HepG2 (cell line): ENCODE results near the gene NFAT5. TPM values are rescaled to one million over a fixed set of nuclear protein-coding genes. Genes with fewer than 3 reads are reported as not detected.

Source experiments
- CREM ChIP-seq, 2 experiments: sonication (generic) in 1 of 2; formaldehyde crosslinking in 1 of 2; IDR thresholded peaks; 2 replicates each; pipeline versions ENCODE4 v1.4.0 to v1.6.1; 2016 to 2020; ENCODE audit warnings: antibody characterized with exemption in 1 of 2, mild to moderate bottlenecking in 1 of 2, missing genetic modification reagents in 1 of 2
- HHEX ChIP-seq: IDR thresholded peaks from 2 replicates; pipeline ENCODE4 v1.6.1; 2016; ENCODE audit warnings: control low read depth
- ZFP36L2 ChIP-seq: sonication (generic); formaldehyde crosslinking; IDR thresholded peaks from 2 replicates; pipeline ENCODE4 v1.4.0; 2020; ENCODE audit warnings: missing genetic modification reagents
- ZKSCAN8 ChIP-seq: IDR thresholded peaks from 2 replicates; pipeline ENCODE4 v1.6.1; 2016; ENCODE audit warnings: borderline replicate concordance, missing genetic modification reagents, missing compliant biosample characterization
- ZNF256 ChIP-seq: sonication (generic); formaldehyde crosslinking; conservative IDR thresholded peaks from 2 replicates; pipeline ENCODE4 v1.4.0; 2020; ENCODE audit warnings: missing genetic modification reagents
- ZNF761 ChIP-seq: sonication (generic); formaldehyde crosslinking; conservative IDR thresholded peaks from 2 replicates; pipeline ENCODE4 v1.4.0; 2020; ENCODE audit warnings: mild to moderate bottlenecking, missing genetic modification reagents
- polyA plus RNA-seq, 8 experiments: library from polyadenylated mRNA; depleted of rRNA in 3 of 8; stranded (reverse) in 7 of 8; unstranded in 1 of 8; fragments of >200 nt; fragmentation: Illumina TruSeq in 4 of 8; extraction: Trizol in 4 of 8; gene quantifications; 2 replicates each; pipeline versions ENCODE4 v1.2.1 to v1.2.3, GENCODE V29; 2011 to 2016; ENCODE audit warnings: low read depth in 4 of 8, missing spikeins in 1 of 8, mixed read lengths in 1 of 8; ENCODE audit not compliant: insufficient read depth in 1 of 8
- total RNA-seq, 5 experiments: library from RNA; depleted of rRNA; stranded (reverse); fragments of >200 nt; fragmentation: Illumina TruSeq; extraction: Trizol; gene quantifications; 2 replicates each; pipeline ENCODE4 v1.2.3, GENCODE V29; 2016; ENCODE audit warnings: low read depth in 1 of 5
- TF ChIP-seq, protein P1 (sequence below): sonication (generic); formaldehyde crosslinking; IDR thresholded peaks from 2 replicates; pipeline ENCODE4 v1.4.0; 2020; ENCODE audit warnings: missing genetic modification reagents, mild to moderate bottlenecking, borderline replicate concordance
- TF ChIP-seq, protein P2 (sequence below): IDR thresholded peaks from 2 replicates; pipeline ENCODE4 v1.6.1; 2018; ENCODE audit warnings: missing genetic modification reagents
- TF ChIP-seq, protein P3 (sequence below): sonication (generic); formaldehyde crosslinking; IDR thresholded peaks from one replicate; pipeline ENCODE4 v1.5.1; 2020; ENCODE audit warnings: mild to moderate bottlenecking, missing genetic modification reagents; ENCODE audit errors: not compliant biosample characterization
- TF ChIP-seq, protein P4 (sequence below): sonication (generic); formaldehyde crosslinking; IDR thresholded peaks from 2 replicates; pipeline ENCODE4 v1.5.0; 2020; ENCODE audit warnings: missing genetic modification reagents
- TF ChIP-seq, protein P5 (sequence below): sonication (generic); formaldehyde crosslinking; IDR thresholded peaks from 2 replicates; pipeline ENCODE4 v1.4.0; 2020; ENCODE audit warnings: mild to moderate bottlenecking, missing genetic modification reagents, borderline replicate concordance

Gene NFAT5
- total and polyA plus RNA-seq, 2 of the 13 experiments (the other 11 are each of a cell fraction or from before 2014, with no cell fraction given), result 20.5 to 54.3 TPM

DNA sequence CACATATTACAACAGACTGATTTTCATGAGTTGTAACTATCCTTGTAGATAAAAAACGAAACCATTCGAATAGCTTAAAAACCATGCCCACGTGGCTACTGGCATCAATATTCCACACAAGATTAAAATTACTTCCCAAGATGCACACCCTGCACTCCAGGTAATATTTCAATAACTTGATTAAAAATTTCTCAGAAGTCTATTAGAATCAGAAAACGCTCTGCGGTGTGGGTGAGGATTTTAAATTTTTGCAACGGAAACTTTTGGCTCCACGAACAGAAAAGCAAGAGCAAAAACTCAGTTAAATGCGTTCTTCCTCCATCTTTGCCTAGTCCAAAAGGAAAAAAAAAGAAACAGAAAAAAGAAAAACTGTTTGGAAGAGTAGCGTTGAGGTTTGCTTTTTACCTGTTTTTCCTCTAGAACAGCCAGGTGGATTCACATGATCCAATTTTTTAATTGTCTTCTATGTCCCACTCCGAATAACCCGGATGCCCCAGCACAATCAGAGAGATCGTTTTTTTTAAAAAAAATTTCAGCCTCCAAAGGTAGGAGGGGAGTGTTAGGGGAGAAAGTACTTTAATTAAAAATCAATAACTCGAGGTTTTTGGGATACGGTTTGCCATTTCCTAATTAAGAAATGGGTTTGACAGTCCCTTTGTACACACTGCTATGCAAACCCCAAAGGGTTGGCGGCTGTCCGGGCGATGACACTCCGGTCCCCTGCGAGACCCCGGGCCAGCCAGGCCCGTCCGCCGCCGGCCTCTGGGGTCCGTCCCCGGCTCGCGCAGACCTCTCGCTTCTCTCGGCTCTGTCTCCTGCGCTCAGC, 708 bp upstream of the NFAT5 start (continued):
- TF ChIP-seq, protein P1, sequence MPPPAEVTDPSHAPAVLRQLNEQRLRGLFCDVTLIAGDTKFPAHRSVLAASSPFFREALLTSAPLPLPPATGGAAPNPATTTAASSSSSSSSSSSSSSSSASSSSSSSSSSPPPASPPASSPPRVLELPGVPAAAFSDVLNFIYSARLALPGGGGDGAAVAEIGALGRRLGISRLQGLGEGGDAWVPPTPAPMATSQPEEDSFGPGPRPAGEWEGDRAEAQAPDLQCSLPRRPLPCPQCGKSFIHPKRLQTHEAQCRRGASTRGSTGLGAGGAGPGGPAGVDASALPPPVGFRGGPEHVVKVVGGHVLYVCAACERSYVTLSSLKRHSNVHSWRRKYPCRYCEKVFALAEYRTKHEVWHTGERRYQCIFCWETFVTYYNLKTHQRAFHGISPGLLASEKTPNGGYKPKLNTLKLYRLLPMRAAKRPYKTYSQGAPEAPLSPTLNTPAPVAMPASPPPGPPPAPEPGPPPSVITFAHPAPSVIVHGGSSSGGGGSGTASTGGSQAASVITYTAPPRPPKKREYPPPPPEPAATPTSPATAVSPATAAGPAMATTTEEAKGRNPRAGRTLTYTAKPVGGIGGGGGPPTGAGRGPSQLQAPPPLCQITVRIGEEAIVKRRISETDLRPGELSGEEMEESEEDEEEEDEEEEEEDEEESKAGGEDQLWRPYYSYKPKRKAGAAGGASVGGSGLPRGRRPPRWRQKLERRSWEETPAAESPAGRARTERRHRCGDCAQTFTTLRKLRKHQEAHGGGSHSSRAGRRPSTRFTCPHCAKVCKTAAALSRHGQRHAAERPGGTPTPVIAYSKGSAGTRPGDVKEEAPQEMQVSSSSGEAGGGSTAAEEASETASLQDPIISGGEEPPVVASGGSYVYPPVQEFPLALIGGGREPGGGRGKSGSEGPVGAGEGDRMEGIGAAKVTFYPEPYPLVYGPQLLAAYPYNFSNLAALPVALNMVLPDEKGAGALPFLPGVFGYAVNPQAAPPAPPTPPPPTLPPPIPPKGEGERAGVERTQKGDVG, result peak; percentile 33; the same call in 1 of the 2 replicates
- TF ChIP-seq, protein P2, sequence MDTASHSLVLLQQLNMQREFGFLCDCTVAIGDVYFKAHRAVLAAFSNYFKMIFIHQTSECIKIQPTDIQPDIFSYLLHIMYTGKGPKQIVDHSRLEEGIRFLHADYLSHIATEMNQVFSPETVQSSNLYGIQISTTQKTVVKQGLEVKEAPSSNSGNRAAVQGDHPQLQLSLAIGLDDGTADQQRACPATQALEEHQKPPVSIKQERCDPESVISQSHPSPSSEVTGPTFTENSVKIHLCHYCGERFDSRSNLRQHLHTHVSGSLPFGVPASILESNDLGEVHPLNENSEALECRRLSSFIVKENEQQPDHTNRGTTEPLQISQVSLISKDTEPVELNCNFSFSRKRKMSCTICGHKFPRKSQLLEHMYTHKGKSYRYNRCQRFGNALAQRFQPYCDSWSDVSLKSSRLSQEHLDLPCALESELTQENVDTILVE (CRISPR knock-in tag), result no peak
- TF ChIP-seq, protein P3, sequence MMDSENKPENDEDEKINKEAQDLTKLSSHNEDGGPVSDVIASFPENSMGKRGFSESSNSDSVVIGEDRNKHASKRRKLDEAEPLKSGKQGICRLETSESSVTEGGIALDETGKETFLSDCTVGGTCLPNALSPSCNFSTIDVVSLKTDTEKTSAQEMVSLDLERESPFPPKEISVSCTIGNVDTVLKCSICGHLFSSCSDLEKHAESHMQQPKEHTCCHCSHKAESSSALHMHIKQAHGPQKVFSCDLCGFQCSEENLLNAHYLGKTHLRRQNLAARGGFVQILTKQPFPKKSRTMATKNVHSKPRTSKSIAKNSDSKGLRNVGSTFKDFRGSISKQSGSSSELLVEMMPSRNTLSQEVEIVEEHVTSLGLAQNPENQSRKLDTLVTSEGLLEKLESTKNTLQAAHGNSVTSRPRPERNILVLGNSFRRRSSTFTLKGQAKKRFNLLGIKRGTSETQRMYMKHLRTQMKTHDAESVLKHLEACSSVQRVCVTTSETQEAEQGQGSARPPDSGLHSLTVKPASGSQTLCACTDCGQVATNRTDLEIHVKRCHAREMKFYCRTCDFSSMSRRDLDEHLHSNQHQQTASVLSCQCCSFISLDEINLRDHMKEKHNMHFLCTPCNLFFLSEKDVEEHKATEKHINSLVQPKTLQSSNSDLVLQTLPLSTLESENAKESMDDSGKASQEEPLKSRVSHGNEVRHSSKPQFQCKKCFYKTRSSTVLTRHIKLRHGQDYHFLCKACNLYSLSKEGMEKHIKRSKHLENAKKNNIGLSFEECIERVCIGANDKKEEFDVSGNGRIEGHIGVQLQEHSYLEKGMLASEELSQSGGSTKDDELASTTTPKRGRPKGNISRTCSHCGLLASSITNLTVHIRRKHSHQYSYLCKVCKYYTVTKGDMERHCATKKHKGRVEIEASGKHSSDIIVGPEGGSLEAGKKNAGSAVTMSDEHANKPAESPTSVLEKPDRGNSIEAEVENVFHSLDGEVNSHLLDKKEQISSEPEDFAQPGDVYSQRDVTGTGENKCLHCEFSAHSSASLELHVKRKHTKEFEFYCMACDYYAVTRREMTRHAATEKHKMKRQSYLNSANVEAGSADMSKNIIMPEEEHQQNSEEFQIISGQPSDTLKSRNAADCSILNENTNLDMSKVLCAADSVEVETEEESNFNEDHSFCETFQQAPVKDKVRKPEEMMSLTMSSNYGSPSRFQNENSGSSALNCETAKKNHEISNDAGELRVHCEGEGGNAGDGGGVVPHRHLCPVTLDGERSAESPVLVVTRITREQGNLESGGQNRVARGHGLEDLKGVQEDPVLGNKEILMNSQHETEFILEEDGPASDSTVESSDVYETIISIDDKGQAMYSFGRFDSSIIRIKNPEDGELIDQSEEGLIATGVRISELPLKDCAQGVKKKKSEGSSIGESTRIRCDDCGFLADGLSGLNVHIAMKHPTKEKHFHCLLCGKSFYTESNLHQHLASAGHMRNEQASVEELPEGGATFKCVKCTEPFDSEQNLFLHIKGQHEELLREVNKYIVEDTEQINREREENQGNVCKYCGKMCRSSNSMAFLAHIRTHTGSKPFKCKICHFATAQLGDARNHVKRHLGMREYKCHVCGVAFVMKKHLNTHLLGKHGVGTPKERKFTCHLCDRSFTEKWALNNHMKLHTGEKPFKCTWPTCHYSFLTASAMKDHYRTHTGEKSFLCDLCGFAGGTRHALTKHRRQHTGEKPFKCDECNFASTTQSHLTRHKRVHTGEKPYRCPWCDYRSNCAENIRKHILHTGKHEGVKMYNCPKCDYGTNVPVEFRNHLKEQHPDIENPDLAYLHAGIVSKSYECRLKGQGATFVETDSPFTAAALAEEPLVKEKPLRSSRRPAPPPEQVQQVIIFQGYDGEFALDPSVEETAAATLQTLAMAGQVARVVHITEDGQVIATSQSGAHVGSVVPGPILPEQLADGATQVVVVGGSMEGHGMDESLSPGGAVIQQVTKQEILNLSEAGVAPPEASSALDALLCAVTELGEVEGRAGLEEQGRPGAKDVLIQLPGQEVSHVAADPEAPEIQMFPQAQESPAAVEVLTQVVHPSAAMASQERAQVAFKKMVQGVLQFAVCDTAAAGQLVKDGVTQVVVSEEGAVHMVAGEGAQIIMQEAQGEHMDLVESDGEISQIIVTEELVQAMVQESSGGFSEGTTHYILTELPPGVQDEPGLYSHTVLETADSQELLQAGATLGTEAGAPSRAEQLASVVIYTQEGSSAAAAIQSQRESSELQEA (CRISPR knock-in tag), result no peak
- TF ChIP-seq CREM (IDR thresholded peaks at IDR 0.05) (0 out of 2 replicates have a peak, but pooled peaks have one; percentile 11), CREM (CRISPR knock-in tag; IDR thresholded peaks at IDR 0.05) (no peak), ZNF256 (CRISPR knock-in tag) (no peak; the same call in 1 of the 2 replicates), ZFP36L2 (CRISPR knock-in tag) (no peak), ZKSCAN8 (CRISPR knock-in tag) (no peak; the same call in 1 of the 2 replicates), HHEX (no peak), ZNF761 (no peak)
- TF ChIP-seq, protein P4, sequence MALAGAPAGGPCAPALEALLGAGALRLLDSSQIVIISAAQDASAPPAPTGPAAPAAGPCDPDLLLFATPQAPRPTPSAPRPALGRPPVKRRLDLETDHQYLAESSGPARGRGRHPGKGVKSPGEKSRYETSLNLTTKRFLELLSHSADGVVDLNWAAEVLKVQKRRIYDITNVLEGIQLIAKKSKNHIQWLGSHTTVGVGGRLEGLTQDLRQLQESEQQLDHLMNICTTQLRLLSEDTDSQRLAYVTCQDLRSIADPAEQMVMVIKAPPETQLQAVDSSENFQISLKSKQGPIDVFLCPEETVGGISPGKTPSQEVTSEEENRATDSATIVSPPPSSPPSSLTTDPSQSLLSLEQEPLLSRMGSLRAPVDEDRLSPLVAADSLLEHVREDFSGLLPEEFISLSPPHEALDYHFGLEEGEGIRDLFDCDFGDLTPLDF (CRISPR knock-in tag), result no peak; the same call in 1 of the 2 replicates
- TF ChIP-seq, protein P5, sequence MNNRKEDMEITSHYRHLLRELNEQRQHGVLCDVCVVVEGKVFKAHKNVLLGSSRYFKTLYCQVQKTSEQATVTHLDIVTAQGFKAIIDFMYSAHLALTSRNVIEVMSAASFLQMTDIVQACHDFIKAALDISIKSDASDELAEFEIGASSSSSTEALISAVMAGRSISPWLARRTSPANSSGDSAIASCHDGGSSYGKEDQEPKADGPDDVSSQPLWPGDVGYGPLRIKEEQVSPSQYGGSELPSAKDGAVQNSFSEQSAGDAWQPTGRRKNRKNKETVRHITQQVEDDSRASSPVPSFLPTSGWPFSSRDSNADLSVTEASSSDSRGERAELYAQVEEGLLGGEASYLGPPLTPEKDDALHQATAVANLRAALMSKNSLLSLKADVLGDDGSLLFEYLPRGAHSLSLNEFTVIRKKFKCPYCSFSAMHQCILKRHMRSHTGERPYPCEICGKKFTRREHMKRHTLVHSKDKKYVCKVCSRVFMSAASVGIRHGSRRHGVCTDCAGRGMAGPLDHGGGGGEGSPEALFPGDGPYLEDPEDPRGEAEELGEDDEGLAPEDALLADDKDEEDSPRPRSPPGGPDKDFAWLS (CRISPR knock-in tag), result no peak
